HCT116 (cell line): ENCODE results near the gene DOK6. TPM values are rescaled to one million over a fixed set of nuclear protein-coding genes. Genes with fewer than 3 reads are reported as not detected.

Experiments
- ATAC-seq: fragments of 200-7000 bp; cut with Tn5 transposase; 2 replicates; pipeline ENCODE4 v1.9.1; 2020; ENCODE audit warnings: mild to moderate bottlenecking, moderate library complexity
- BruUV-seq: library from RNA; stranded (reverse); fragments of 400-500 nt; replicated peaks from 2 replicates; lab custom pipeline; 2021; lab: Mats Ljungman, UMichigan
- CTCF ChIA-PET: fragments of 300-600 bp; sonication (Branson Sonifier 250); formaldehyde crosslinking; loops from one replicate; lab custom pipeline; 2021; ENCODE audit warnings: antibody characterized with exemption; lab: Charles Lee
- POLR2A ChIA-PET: fragments of 300-600, 350-600 bp; sonication (Branson Sonifier 250); formaldehyde crosslinking; loops from one replicate; lab custom pipeline; 2021; ENCODE audit warnings: antibody characterized with exemption; lab: Charles Lee
- RAD21 ChIA-PET, 2 experiments: fragments of 300-600 bp; sonication (Branson Sonifier 250); formaldehyde crosslinking; loops; one replicate each; lab custom pipeline; 2023; ENCODE audit warnings: low total read pairs in 2 of 2; ENCODE audit not compliant: uncharacterized antibody in 2 of 2, unreplicated experiment in 2 of 2, low non-redundant PET in 1 of 2; lab: Charles Lee
- DNase-seq: peaks from one replicate; pipeline ENCODE4 v3.0.0-alpha.2; 2010; ENCODE audit warnings: low read depth, low spot score
- H2AFZ ChIP-seq: fragments of 200-600 bp; shearing (Covaris generic), sonication (generic); 2 replicates; pipeline ENCODE4 v1.6.1; 2017; ENCODE audit warnings: low read depth, mixed run types, mixed read lengths, antibody characterized with exemption, low read length; ENCODE audit not compliant: poor library complexity, severe bottlenecking
- H3K27ac ChIP-seq: 2 replicates; pipeline ENCODE4 v1.5.1; 2012; ENCODE audit warnings: low read depth, low read length
- H3K27me3 ChIP-seq: fragments of 200-600 bp; sonication (generic); 2 replicates; pipeline ENCODE4 v1.6.1; 2016; ENCODE audit warnings: mixed run types, low read length, mixed read lengths; ENCODE audit not compliant: insufficient read depth
- H3K36me3 ChIP-seq, 2 experiments: fragments of 200-500 bp in 1 of 2; fragments of 200-600 bp in 1 of 2; sonication (Bioruptor generic) in 1 of 2; sonication (generic) in 1 of 2; 2 replicates each; pipeline versions ENCODE4 v1.5.1 to v1.6.1; 2014 to 2016; ENCODE audit warnings: low read length in 2 of 2, inconsistent platforms in 1 of 2, mixed read lengths in 1 of 2, mixed run types in 1 of 2; ENCODE audit not compliant: insufficient read depth in 2 of 2, control insufficient read depth in 1 of 2
- H3K4me1 ChIP-seq, 2 experiments: fragments of 200-600 bp in 1 of 2; sonication (generic) in 1 of 2; 2 replicates each; pipeline versions ENCODE4 v1.5.1 to v1.6.1; 2012 to 2017; ENCODE audit warnings: low read length in 2 of 2, inconsistent platforms in 1 of 2, mild to moderate bottlenecking in 1 of 2, mixed read lengths in 1 of 2, mixed run types in 1 of 2, moderate library complexity in 1 of 2; ENCODE audit not compliant: insufficient read depth in 2 of 2, control insufficient read depth in 1 of 2
- H3K4me2 ChIP-seq: fragments of 200-600 bp; sonication (generic); 2 replicates; pipeline ENCODE4 v1.6.1; 2017; ENCODE audit warnings: mixed run types, low read length, mixed read lengths
- H3K4me3 ChIP-seq, 2 experiments: fragments of 200-600 bp in 1 of 2; sonication (generic) in 1 of 2; replicated peaks in 1 of 2; 2 replicates each; pipeline ENCODE4 v1.5.1; 2011 to 2016; ENCODE audit warnings: low read length in 2 of 2, control low read depth in 1 of 2, low read depth in 1 of 2, mild to moderate bottlenecking in 1 of 2, mixed read lengths in 1 of 2, mixed run types in 1 of 2
- H3K79me2 ChIP-seq: fragments of 200-600 bp; sonication (generic); 2 replicates; pipeline ENCODE4 v1.6.1; 2017; ENCODE audit warnings: mild to moderate bottlenecking, mixed run types, low read length, moderate library complexity, mixed read lengths; ENCODE audit not compliant: insufficient read depth
- H3K9ac ChIP-seq: fragments of 200-600 bp; sonication (generic); 2 replicates; pipeline ENCODE4 v1.6.1; 2016; ENCODE audit warnings: low read length, mixed read lengths
- H3K9me2 ChIP-seq: fragments of 200-600 bp; sonication (generic), shearing (Covaris generic); 2 replicates; pipeline ENCODE4 v1.6.1; 2017; ENCODE audit warnings: mixed run types, mild to moderate bottlenecking, moderate library complexity; ENCODE audit not compliant: insufficient read depth
- H3K9me3 ChIP-seq, 2 experiments: fragments of 200-500 bp in 1 of 2; fragments of 200-600 bp in 1 of 2; sonication (Bioruptor generic) in 1 of 2; sonication (generic) in 1 of 2; 2 replicates each; pipeline ENCODE4 v1.6.1; 2014 to 2017; ENCODE audit warnings: low read length in 2 of 2, mixed read lengths in 2 of 2, inconsistent platforms in 1 of 2, low read depth in 1 of 2, mild to moderate bottlenecking in 1 of 2, mixed run types in 1 of 2, moderate library complexity in 1 of 2; ENCODE audit not compliant: control insufficient read depth in 1 of 2, insufficient read depth in 1 of 2
- H4K20me1 ChIP-seq: fragments of 200-600 bp; sonication (generic), shearing (Covaris generic); 2 replicates; pipeline ENCODE4 v1.6.1; 2017; ENCODE audit warnings: mixed run types, mild to moderate bottlenecking, moderate library complexity; ENCODE audit not compliant: insufficient read depth
- CBX3 ChIP-seq: IDR thresholded peaks from 2 replicates; pipeline ENCODE4 v1.6.1; 2012; ENCODE audit warnings: low read depth
- EGR1 ChIP-seq: IDR thresholded peaks from 2 replicates; pipeline ENCODE4 v1.6.1; 2012; ENCODE audit warnings: low read depth
- ELF1 ChIP-seq: IDR thresholded peaks from 2 replicates; pipeline ENCODE4 v1.6.1; 2012; ENCODE audit warnings: low read depth, borderline replicate concordance
- EZH2 ChIP-seq: fragments of 200-600 bp; sonication (generic); IDR thresholded peaks from 2 replicates; pipeline ENCODE4 v1.6.1; 2017; ENCODE audit warnings: antibody characterized with exemption, mixed run types
- JUND ChIP-seq: IDR thresholded peaks from 2 replicates; pipeline ENCODE4 v1.6.1; 2012
- POLR2A ChIP-seq: IDR thresholded peaks from 2 replicates; pipeline ENCODE4 v1.7.0; 2011; ENCODE audit warnings: borderline replicate concordance; ENCODE audit not compliant: insufficient read depth, insufficient read length; ENCODE audit errors: extremely low read depth
- RAD21 ChIP-seq: IDR thresholded peaks from 2 replicates; pipeline ENCODE4 v1.6.1; 2012; ENCODE audit warnings: low read depth, mild to moderate bottlenecking
- TCF7L2 ChIP-seq: IDR thresholded peaks from 2 replicates; pipeline ENCODE4 v1.7.0; 2011; ENCODE audit warnings: borderline replicate concordance, inconsistent platforms; ENCODE audit not compliant: insufficient read depth, insufficient read length; ENCODE audit errors: extremely low read depth
- intact Hi-C: fragments of 100-400 bp; cut with micrococcal nuclease; formaldehyde crosslinking; loops from 2 replicates; pipeline ENCODE4 v1.10.0; 2022
- total RNA-seq: library from RNA; stranded (reverse); gene quantifications from one replicate; pipeline ENCODE4 v1.2.1, GENCODE V29; 2021; ENCODE audit not compliant: unreplicated experiment
- TF ChIP-seq, protein P1 (sequence below): IDR thresholded peaks from 2 replicates; pipeline ENCODE4 v1.6.1; 2011; ENCODE audit warnings: mild to moderate bottlenecking, low read length, moderate library complexity; ENCODE audit not compliant: insufficient replicate concordance; ENCODE audit errors: extremely low read depth

The DOK6 gene
- total RNA-seq, 1 experiment from 2014 or later = not detected

DNA sequence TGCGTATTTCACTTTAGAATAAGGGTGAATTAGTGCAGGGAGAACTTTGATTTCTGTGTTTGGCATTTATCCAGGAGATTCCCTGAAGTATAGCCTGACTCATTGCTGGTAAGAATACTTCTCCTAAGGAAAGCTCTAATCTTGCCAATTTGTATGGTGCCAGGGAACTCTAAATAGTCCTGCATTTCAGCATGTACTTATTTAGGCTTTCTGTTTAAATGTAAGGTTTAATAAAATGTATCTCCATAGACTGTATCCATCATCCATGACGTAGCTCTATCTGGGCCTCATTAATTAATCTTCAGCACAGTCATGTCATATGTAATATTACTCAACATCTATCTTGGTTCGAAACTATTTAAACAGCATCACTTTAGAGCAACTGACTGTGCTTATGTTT, 127.7 kb downstream of the DOK6 start (continued):
- TF ChIP-seq CBX3 (no peak), POLR2A (no peak)
- TF ChIP-seq, all 23 proteins: peak for 0

DNA sequence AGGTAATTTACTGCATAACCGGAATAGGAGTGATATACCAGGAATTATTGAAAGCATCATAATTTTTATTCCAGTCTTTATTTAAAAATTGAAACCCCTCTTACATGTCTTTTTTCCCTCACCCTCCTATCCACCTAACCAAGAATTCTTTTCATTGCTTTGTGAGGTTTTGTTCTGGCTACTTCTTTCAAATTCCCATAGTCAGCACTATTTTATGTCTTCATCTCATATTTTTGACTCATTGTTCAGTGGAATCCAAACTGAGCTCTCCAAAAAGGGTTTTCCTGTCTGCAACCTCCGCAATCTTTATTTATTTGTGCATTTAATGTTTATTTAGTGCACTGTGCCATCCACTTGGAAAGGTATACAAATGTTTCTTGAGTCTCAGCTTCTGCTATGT, 128.5 kb downstream of the DOK6 start:
- ChIA-PET CTCF (no interaction called here), RAD21 (no interaction called here), POLR2A (no interaction called here)
- Histone ChIP-seq H3K27ac (no peak overlapping the region), H3K27me3 (no peaks in the 10 kb centered on the region), H2AFZ (no peak overlapping the region), H3K9me2 (no peaks in the 10 kb centered on the region), H3K36me3 (no peaks in the 10 kb centered on the region), H3K4me1 (no peaks in the 10 kb centered on the region), H3K4me2 (no peak overlapping the region), H3K9me3 (no peaks in the 10 kb centered on the region), H3K4me3 (no peak overlapping the region), H3K9ac (no peak overlapping the region), H3K79me2 (no peaks in the 10 kb centered on the region), H4K20me1 (no peaks in the 10 kb centered on the region)
- no TSS peak for BruUV-seq
- intact Hi-C loops = no loop called here
- DNase-seq = no peak
- TF ChIP-seq EZH2 = no peak
- TF ChIP-seq TCF7L2 = no peak
- TF ChIP-seq ELF1 = no peak
- no peak for TF ChIP-seq JUND
- TF ChIP-seq, protein P1, sequence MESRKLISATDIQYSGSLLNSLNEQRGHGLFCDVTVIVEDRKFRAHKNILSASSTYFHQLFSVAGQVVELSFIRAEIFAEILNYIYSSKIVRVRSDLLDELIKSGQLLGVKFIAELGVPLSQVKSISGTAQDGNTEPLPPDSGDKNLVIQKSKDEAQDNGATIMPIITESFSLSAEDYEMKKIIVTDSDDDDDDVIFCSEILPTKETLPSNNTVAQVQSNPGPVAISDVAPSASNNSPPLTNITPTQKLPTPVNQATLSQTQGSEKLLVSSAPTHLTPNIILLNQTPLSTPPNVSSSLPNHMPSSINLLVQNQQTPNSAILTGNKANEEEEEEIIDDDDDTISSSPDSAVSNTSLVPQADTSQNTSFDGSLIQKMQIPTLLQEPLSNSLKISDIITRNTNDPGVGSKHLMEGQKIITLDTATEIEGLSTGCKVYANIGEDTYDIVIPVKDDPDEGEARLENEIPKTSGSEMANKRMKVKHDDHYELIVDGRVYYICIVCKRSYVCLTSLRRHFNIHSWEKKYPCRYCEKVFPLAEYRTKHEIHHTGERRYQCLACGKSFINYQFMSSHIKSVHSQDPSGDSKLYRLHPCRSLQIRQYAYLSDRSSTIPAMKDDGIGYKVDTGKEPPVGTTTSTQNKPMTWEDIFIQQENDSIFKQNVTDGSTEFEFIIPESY = no peak
- TF ChIP-seq EGR1 = no peak
- TF ChIP-seq RAD21 = no peak
- no peak for ATAC-seq
